GM12873 (cell line): ENCODE measurements around the gene PANX2.

Experiments
- TF ChIP-seq, protein P1 (sequence below): IDR thresholded peaks from 2 replicates; pipeline ENCODE4 v1.5.1; 2012; ENCODE audit warnings: low read depth, mild to moderate bottlenecking, moderate library complexity, low read length, control low read depth; ENCODE audit not compliant: insufficient read depth; ENCODE audit errors: missing control alignments

Gene PANX2

DNA sequence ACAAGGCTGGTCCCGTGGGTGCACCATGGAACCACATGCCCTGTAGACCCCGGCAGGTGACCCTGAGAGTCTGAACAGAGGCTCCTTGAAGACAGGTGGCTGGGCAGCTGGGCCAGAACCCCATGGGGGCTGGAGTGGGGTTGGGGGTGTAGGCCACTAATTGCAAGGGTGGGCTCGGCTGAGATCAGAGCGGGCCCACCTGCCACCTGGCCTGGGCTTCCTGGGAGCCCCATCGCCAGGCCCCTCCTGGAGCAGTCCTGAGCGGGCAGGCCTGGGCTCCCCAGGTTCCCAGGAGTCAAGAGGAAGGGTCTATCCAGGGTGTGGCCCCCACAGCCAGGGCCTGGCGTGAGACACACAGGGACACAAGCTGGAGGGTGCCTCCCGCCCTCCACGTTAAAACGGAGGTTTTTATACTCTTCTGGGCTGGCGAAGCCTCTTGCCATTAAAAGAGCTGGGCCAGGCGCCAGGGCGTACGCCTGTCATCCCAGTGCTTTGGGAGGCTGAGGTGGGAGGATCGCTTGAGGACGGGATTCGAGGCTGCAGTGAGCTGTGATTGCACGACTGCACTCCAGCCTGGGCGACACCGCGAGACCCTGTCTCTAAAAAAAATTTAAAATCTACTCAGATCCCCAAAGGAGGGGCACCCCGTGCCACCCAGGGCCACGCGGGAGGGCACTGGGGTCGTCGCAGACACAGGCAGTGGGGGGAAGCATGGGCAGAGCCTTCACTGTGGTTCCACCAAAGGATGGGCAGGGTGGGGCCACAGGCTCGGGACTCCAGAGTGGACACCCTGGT lies 10.4 kb downstream of the PANX2 start:
- TF ChIP-seq, protein P1, sequence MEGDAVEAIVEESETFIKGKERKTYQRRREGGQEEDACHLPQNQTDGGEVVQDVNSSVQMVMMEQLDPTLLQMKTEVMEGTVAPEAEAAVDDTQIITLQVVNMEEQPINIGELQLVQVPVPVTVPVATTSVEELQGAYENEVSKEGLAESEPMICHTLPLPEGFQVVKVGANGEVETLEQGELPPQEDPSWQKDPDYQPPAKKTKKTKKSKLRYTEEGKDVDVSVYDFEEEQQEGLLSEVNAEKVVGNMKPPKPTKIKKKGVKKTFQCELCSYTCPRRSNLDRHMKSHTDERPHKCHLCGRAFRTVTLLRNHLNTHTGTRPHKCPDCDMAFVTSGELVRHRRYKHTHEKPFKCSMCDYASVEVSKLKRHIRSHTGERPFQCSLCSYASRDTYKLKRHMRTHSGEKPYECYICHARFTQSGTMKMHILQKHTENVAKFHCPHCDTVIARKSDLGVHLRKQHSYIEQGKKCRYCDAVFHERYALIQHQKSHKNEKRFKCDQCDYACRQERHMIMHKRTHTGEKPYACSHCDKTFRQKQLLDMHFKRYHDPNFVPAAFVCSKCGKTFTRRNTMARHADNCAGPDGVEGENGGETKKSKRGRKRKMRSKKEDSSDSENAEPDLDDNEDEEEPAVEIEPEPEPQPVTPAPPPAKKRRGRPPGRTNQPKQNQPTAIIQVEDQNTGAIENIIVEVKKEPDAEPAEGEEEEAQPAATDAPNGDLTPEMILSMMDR = no peak

- TF ChIP-seq, protein P1 = no peak
Observed at GRCh38 chr22:50182176-50183081, 11.9 kb downstream of the PANX2 start.

- TF ChIP-seq, protein P1 = no peak
Observed at GRCh38 chr22:50183141-50183971, 12.8 kb downstream of the PANX2 start.

GRCh38 chr22:50184004-50184901 lies 13.7 kb downstream of the PANX2 start:
- TF ChIP-seq, protein P1 = no peak

DNA sequence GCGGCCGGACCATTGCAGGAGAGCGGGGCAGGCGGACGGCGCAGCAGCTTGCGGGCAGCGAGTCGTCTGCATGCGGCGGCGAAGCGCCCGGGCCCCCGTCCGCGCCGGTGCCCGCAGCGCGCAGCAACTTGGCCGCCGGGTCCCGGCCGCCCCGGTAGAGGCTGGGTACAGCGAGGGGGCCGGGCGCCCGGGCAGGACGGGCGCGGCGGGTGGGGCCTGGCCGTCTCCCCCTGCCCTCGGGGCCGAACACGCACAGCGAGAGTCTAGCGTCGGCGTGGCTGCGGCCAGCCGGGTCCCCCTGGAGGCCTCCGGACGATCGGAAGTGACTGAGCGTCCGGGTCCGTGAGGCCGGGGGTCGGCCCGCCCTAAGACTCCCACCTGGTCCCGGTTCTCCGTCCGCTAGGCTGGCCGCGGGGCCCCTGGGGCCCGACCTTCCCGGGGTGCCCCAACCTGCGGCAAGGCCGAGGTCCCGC lies 14.4 kb downstream of the PANX2 start:
- TF ChIP-seq, protein P1 = no peak

- TF ChIP-seq, protein P1 = no peak
Observed at GRCh38 chr22:50185375-50186087, 15.0 kb downstream of the PANX2 start, which contains the start of gene TRABD. Gene TRABD, plus strand, starts transcription at chr22:50185913. Its CDS starts 7,148 bp downstream, at chr22:50193061.
